Stomach (tissue), 4 donors: Measurements from ENCODE around the gene ACTBL2.

Experiments
- CTCF ChIP-seq, 7 experiments: fragments of 450-650 bp in 4 of 7; fragments of 200-600 bp in 3 of 7; sonication (generic) in 3 of 7; IDR thresholded peaks; one replicate each; pipeline ENCODE4 v1.5.1; 2016 to 2019; ENCODE audit warnings: antibody characterized with exemption in 7 of 7, control low read depth in 2 of 7, mild to moderate bottlenecking in 1 of 7
- POLR2AphosphoS5 ChIP-seq, 3 donors: sonication (generic); formaldehyde crosslinking; IDR thresholded peaks; one replicate each; pipeline ENCODE4 v1.6.1; 2016; ENCODE audit warnings: antibody characterized with exemption in 3 of 3

DNA sequence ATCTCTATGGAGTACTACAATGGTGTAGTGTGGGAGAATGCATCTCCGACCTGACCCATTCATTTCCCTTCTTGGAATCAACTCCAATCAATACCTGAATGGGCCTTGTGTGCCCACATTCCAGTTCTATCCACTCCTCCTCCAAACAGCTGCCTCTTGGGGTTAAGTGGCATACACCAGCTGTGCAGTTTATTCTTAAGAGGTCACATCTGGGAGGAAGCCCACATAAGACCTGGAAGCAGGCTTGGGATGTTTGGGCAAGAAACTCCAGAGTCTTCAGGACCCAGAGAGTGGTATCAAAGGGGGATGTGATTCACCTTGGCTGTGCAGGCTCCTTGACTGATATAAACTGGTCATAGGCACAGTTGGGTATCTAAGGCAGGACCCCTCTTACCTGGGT is 46.0 kb downstream of the ACTBL2 start:
- TF ChIP-seq POLR2AphosphoS5 (IDR thresholded peaks at IDR 0.05) (no peak), CTCF (IDR thresholded peaks at IDR 0.05) (no peak)
